Measurements from ENCODE around the gene PPP1CA. TPM values are rescaled to one million over a fixed set of nuclear protein-coding genes. Genes with fewer than 3 reads are reported as not detected.

The PPP1CA gene
- total RNA-seq, 1 donor from 2014 or later: 145 TPM

DNA sequence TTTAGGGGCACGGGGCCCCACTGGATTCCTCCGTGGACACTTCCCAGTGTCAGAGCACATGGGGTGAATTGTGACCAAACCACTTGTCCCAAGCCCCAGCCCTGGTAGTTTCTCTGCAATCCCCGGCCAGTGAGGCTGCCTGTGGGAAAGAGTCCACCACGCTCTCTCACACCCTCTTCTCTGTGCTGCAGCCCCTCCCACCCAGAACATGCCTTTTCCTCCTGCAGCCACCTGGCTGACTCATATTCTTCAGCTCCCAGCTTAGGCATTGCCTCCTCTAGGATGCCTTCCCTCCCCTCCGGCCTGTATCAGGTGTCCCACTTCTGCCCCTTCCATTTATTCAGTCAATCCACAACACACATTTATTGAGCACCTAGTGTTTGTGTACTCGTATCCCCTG lies 21.2 kb upstream of the PPP1CA start:
- H3K9me3 Mint-ChIP-seq (ENCODE audit: low read depth): no peaks in the 10 kb centered on the region
- peaks cover 4% of the 10 kb centered on the region for H3K4me1 Mint-ChIP-seq (ENCODE audit: low read depth)
- H3K27me3 Mint-ChIP-seq: peaks cover 4% of the 10 kb centered on the region
- no peaks in the 10 kb centered on the region for H3K36me3 Mint-ChIP-seq (ENCODE audit: insufficient read depth)
- TF ChIP-seq, protein P1, sequence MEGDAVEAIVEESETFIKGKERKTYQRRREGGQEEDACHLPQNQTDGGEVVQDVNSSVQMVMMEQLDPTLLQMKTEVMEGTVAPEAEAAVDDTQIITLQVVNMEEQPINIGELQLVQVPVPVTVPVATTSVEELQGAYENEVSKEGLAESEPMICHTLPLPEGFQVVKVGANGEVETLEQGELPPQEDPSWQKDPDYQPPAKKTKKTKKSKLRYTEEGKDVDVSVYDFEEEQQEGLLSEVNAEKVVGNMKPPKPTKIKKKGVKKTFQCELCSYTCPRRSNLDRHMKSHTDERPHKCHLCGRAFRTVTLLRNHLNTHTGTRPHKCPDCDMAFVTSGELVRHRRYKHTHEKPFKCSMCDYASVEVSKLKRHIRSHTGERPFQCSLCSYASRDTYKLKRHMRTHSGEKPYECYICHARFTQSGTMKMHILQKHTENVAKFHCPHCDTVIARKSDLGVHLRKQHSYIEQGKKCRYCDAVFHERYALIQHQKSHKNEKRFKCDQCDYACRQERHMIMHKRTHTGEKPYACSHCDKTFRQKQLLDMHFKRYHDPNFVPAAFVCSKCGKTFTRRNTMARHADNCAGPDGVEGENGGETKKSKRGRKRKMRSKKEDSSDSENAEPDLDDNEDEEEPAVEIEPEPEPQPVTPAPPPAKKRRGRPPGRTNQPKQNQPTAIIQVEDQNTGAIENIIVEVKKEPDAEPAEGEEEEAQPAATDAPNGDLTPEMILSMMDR (IDR thresholded peaks at IDR 0.05; ENCODE audit: unreplicated experiment): no peak
- no peak for DNase-seq (ENCODE audit: low spot score, unreplicated experiment)
- peak overlapping the region; percentile 3 for H3K4me3 Mint-ChIP-seq (ENCODE audit: low read depth)
- peak overlapping the region; percentile 82 for H3K27ac Mint-ChIP-seq

DNA sequence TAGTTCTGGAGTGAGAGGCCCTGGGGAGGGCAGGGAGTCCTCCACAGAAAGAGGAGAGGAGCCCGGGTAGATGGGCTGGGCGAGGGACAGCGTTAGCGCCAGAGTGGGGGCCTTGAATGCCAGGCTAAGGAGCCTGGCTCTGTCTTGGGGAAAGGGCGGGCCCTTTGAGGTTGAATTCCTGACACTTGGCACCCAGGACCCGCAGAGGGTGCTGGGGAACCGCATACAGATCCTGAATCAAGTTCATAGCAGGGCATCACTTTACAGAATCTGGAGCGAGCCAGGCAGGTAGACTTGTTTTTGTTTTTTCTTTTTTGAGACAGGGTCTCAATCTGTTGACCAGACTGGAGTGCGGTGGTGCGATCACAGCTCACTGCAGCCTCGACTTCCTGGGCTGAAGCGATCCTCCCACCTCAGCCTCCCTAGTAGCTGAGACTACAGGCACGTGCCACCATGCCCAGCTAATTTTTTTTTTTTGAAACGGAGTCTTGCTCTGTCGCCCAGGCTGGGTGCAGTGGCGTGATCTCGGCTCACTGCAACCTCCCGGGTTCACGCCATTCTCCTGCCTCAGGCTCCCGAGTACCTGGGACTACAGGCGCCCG lies 19.9 kb upstream of the PPP1CA start:
- H3K4me3 Mint-ChIP-seq (ENCODE audit: low read depth): peak overlapping the region; percentile 54
- H3K36me3 Mint-ChIP-seq (ENCODE audit: insufficient read depth): no peaks in the 10 kb centered on the region
- no peaks in the 10 kb centered on the region for H3K9me3 Mint-ChIP-seq (ENCODE audit: low read depth)
- TF ChIP-seq, protein P1 (IDR thresholded peaks at IDR 0.05; ENCODE audit: unreplicated experiment): no peak
- H3K27ac Mint-ChIP-seq: peak overlapping the region; percentile 89
- no peak for DNase-seq (ENCODE audit: low spot score, unreplicated experiment)
- H3K4me1 Mint-ChIP-seq (ENCODE audit: low read depth): peaks cover 1% of the 10 kb centered on the region
- peaks cover 8% of the 10 kb centered on the region for H3K27me3 Mint-ChIP-seq

DNA sequence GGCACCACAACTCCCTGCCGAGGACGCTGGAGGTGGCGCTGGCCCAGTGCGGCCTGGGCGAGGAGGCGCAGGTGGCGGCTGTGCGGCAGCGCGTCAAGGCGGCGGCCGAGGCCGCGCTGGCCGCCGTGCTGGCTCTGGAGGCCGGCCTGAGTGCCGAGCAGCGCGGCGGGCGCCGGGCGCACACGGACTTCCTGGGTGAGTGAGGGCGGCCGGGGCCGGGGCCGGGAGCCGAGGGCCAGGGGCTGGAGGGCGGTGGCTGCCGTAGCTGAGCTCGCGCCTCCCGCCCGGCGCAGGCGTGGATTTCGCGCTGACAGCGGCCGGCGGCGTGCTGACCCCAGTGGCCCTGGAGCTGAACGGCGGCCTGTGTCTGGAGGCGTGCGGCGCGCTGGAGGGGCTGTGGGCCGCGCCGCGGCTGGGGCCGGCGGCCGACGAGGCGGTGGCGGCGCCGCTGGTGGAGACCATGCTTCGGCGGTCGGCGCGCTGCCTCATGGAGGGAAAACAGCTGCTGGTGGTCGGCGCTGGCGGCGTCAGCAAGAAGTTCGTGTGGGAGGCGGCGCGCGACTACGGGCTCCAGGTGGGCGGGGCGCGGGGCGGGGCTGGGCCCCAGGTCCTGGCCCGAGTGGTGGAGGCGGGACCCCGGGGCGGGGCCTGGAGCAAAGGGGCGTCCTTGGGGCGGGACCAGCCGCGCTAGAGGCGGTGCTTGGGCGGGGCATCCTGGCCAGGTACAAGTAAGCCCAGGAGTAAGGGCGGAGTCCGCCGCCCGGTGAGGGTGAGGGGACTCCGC lies 19.2 kb upstream of the PPP1CA start:
- H3K4me3 Mint-ChIP-seq (ENCODE audit: low read depth): peak overlapping the region; percentile 57

DNA sequence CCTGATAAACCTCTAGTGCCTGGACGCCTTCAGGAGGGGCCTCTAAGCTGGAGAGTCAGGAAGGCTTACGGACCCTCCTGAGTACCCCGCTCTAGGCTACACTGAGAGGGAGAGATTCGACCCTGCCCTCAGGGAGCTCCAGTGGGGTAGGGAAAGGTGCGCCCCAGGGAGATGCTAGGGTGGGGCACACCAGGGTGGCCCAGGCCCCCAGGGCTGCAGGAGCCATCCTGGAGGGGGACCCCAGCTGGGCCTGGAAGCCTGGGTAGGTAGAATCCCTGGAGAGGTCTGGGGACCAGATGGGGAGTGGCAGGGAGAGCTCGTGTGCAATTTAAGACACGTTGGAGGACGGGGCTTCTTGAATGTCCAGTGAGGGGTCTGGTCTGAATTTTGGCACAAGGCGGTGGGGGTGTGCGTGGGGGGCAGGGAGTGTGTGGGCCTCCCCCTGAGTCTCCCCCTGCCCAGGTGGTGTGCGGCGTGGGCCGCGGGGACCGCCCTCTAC lies 18.5 kb upstream of the PPP1CA start:
- TF ChIP-seq, protein P1 (IDR thresholded peaks at IDR 0.05; ENCODE audit: unreplicated experiment): no peak
- Mint-ChIP-seq H3K4me1 (ENCODE audit: low read depth) (peaks cover 3% of the 10 kb centered on the region), H3K27ac (no peak overlapping the region), H3K36me3 (ENCODE audit: insufficient read depth) (no peaks in the 10 kb centered on the region), H3K4me3 (ENCODE audit: low read depth) (peak overlapping the region; percentile 57), H3K9me3 (ENCODE audit: low read depth) (no peaks in the 10 kb centered on the region), H3K27me3 (peaks cover 15% of the 10 kb centered on the region)
- no peak for DNase-seq (ENCODE audit: low spot score, unreplicated experiment)

More for the DNA sequence above, 19.2 kb upstream of the PPP1CA start:
- Mint-ChIP-seq H3K27me3 (peaks cover 15% of the 10 kb centered on the region), H3K36me3 (ENCODE audit: insufficient read depth) (no peaks in the 10 kb centered on the region), H3K9me3 (ENCODE audit: low read depth) (no peaks in the 10 kb centered on the region), H3K27ac (peak overlapping the region; percentile 89), H3K4me1 (ENCODE audit: low read depth) (peaks cover 3% of the 10 kb centered on the region)
- TF ChIP-seq, protein P1 (IDR thresholded peaks at IDR 0.05; ENCODE audit: unreplicated experiment): no peak
- DNase-seq (ENCODE audit: low spot score, unreplicated experiment): peak; percentile 98

DNA sequence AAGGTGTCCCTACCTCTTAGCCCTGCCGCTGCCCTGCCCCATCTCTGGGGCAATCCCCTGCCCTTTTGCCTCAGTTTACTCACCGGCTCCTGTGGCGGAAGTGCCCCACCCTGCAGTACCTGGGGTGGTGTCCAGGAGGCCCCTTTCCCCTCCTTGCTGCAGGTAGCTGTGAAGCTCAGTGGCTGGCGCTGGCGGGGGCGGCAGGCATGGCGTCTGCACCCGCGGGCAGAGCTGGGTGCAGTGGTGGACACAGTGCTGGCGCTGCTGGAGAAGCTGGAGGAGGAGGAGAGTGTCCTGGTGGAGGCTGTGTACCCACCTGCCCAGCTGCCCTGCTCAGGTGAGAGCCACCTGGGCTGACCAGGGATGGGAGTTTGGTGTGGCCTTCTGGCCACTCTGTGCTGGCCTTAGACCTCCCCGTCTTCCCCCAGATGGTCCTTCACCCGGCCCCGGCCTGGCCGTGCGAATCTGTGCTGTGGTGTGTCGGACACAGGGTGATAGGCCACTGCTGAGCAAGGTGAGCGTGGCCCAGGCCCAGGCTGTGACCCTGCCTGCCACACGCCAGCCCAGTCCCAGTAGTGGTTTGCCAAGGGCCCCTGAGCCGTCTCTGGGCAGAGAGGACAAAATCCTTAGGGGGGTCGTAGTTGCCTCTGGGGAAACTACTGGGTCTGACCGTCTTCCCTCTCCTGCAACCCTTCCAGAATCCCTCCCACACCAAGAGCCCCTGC lies 17.8 kb upstream of the PPP1CA start:
- no peak overlapping the region for H3K4me3 Mint-ChIP-seq (ENCODE audit: low read depth)
- TF ChIP-seq, protein P1 (IDR thresholded peaks at IDR 0.05; ENCODE audit: unreplicated experiment): no peak
- no peaks in the 10 kb centered on the region for H3K36me3 Mint-ChIP-seq (ENCODE audit: insufficient read depth)
- H3K27me3 Mint-ChIP-seq: peaks cover 15% of the 10 kb centered on the region
- no peak for DNase-seq (ENCODE audit: low spot score, unreplicated experiment)
- H3K9me3 Mint-ChIP-seq (ENCODE audit: low read depth): no peaks in the 10 kb centered on the region
- H3K4me1 Mint-ChIP-seq (ENCODE audit: low read depth): peaks cover 3% of the 10 kb centered on the region
- H3K27ac Mint-ChIP-seq: no peak overlapping the region

All from progenitor cell of endocrine pancreas (in vitro differentiated cells).